ENCODE data around the gene APOH. TPM values are rescaled to one million over a fixed set of nuclear protein-coding genes. Genes with fewer than 3 reads are reported as not detected.

APOH gene
- total RNA-seq, 2 donors from 2014 or later = not detected

DNA sequence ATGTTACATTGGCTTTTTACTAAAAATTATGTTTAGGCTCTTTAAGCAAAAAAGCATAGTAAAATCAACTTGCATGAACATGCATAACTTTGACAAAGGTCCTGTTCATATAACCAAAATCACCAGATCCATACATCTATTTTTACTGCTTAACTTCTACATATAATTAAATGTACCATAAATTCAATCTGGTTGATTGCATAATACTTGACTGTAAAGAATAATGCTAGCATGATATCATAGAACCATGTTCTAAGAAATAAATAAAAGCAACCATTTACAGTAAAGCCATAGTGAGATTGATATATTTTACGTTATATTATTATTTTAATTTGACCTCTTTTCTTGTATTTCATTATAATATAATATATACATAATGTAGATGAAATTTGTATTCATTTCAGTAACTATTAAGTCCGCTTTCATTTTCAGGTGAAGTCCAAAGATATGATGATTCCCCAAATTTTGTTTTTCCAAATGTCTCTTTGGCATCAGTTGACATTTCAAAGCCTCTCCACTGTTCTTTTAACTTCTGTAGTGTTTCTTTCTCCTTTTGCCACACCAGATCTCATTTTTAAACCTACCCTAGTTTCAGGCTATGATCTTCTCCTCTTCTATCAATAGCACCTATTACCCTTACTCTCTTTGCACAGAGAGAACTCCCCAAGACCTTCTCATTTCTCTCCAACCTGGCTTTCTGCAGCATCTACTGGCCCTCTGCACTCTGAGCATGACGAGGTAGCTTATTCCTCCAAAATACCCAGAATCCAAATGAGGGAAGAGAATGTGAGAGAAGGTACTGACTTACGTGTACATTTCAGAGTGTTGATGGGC, 1.8 kb downstream of the APOH start:
- TF ChIP-seq, protein P1, sequence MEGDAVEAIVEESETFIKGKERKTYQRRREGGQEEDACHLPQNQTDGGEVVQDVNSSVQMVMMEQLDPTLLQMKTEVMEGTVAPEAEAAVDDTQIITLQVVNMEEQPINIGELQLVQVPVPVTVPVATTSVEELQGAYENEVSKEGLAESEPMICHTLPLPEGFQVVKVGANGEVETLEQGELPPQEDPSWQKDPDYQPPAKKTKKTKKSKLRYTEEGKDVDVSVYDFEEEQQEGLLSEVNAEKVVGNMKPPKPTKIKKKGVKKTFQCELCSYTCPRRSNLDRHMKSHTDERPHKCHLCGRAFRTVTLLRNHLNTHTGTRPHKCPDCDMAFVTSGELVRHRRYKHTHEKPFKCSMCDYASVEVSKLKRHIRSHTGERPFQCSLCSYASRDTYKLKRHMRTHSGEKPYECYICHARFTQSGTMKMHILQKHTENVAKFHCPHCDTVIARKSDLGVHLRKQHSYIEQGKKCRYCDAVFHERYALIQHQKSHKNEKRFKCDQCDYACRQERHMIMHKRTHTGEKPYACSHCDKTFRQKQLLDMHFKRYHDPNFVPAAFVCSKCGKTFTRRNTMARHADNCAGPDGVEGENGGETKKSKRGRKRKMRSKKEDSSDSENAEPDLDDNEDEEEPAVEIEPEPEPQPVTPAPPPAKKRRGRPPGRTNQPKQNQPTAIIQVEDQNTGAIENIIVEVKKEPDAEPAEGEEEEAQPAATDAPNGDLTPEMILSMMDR (IDR thresholded peaks at IDR 0.05) = no peak
- Histone ChIP-seq H3K9me3 (no peaks in the 10 kb centered on the region), H3K4me3 (no peak overlapping the region), H3K27ac (no peak overlapping the region), H3K36me3 (no peaks in the 10 kb centered on the region), H3K4me1 (ENCODE audit: control insufficient read depth in 1 of 2, low read depth in 2 of 2) (no peaks in the 10 kb centered on the region), H3K27me3 (replicated peaks; ENCODE audit: insufficient read depth) (no peaks in the 10 kb centered on the region)
- no peak for DNase-seq (ENCODE audit: low spot score)
- ATAC-seq (ENCODE audit: insufficient number of reproducible peaks, low FRiP score, low read depth) = no peak

DNA sequence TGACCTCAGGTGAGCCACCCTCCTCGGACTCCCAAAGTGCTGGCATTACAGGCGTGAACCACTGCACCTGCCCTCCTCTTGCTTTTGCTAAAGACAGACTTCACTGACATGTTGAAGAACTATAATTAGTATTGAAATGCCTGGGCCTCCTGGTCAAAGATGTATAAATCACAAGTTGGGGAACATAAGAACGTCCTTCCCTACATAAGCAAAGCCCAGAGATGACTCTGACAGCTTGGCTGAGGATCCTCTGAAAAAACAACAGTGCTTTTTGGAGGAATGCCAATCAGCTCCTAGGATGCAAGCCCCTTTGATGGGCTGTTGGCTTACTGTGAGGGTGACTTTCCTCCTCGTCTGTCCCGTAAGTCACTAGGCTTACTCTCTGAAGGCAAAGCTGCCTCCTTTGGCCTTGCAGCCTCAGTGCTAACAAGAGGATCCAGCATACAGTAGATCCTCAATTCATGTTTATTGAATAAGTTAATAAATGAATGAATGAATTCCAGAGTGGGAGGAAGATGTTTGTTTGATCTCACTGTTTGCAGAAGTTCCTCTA, 6.3 kb downstream of the APOH start:
- H3K36me3 ChIP-seq = no peaks in the 10 kb centered on the region
- no peaks in the 10 kb centered on the region for H3K27me3 ChIP-seq (replicated peaks; ENCODE audit: insufficient read depth)
- no peak overlapping the region for H3K27ac ChIP-seq
- no peaks in the 10 kb centered on the region for H3K4me1 ChIP-seq (ENCODE audit: control insufficient read depth in 1 of 2, low read depth in 2 of 2)
- DNase-seq (ENCODE audit: low spot score) = no peak
- H3K9me3 ChIP-seq = no peaks in the 10 kb centered on the region
- no peak overlapping the region for H3K4me3 ChIP-seq
- no peak for ATAC-seq (ENCODE audit: insufficient number of reproducible peaks, low FRiP score, low read depth)
- TF ChIP-seq, protein P1 (IDR thresholded peaks at IDR 0.05) = no peak

DNA sequence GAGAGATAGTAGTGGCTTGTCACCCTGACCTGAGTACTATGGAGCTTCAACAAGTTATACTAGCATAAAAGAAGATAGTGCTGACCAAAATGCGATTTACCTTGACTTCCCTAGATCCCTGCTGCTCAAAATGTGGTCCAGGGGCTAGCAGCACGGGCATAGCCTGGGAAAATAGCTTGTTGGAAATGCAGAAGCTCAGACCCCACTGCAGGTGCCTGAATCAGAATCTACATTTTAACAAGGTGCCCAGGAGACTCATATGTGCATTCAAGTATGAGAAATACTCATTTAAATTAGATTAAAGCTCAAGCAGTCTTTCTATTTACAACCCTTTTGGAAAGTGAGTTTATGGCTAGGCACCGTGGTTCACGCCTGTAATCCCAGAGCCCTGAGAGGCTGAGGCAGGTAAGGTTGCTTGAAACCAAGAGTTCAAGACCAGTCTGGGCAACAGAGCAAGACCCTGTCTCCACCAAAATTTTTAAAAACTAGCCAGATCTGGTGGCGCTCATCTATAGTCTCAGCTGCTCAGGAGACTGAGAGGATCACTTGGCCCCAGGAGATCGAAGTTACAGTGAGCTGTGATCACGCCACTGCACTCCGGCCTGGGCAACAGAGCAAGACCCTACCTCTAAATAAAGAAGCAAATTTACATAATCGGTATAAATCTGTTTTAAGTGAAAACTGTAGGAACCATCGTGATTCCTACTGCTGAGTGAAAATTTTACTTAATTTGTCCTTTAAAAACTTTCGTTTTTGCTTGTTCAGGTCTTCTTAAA, 7.3 kb downstream of the APOH start:
- Histone ChIP-seq H3K9me3 (no peaks in the 10 kb centered on the region), H3K36me3 (no peaks in the 10 kb centered on the region), H3K27me3 (replicated peaks; ENCODE audit: insufficient read depth) (no peaks in the 10 kb centered on the region), H3K4me3 (no peak overlapping the region), H3K27ac (no peak overlapping the region), H3K4me1 (ENCODE audit: control insufficient read depth in 1 of 2, low read depth in 2 of 2) (no peaks in the 10 kb centered on the region)
- ATAC-seq (ENCODE audit: insufficient number of reproducible peaks, low FRiP score, low read depth) (no peak), DNase-seq (ENCODE audit: low spot score) (no peak)
- TF ChIP-seq, protein P1 (IDR thresholded peaks at IDR 0.05) = no peak

DNA sequence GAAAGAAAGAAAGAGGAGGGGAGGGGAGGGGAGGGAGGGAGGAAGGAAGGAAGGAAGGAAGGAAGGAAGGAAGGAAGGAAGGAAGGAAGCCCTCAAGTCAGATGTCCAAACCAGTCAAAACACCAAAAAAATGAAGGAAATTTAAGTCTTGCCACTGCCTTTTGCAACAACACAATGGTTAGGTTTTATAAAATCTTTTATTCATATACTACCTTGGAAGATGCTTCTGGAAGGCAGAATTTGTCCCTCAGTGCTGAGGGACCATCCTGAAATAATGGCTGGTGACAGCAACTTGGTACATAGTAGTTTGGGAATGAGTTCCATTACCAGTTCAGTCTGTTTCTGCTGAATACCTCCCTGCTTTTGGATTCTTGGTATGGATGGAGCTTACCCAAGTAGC, 7.9 kb downstream of the APOH start:
- Histone ChIP-seq H3K36me3 (no peaks in the 10 kb centered on the region), H3K4me1 (ENCODE audit: control insufficient read depth in 1 of 2, low read depth in 2 of 2) (no peaks in the 10 kb centered on the region), H3K27ac (no peak overlapping the region), H3K9me3 (no peaks in the 10 kb centered on the region), H3K4me3 (no peak overlapping the region), H3K27me3 (replicated peaks; ENCODE audit: insufficient read depth) (no peaks in the 10 kb centered on the region)
- no peak for DNase-seq (ENCODE audit: low spot score)
- TF ChIP-seq, protein P1 (IDR thresholded peaks at IDR 0.05) = no peak
- no peak for ATAC-seq (ENCODE audit: insufficient number of reproducible peaks, low FRiP score, low read depth)

Measured in thoracic aorta (tissue), 2 donors.